Fibroblast of the aortic adventitia (primary cell): ENCODE data around the gene DHX8. TPM values are rescaled to one million over a fixed set of nuclear protein-coding genes. Genes with fewer than 3 reads are reported as not detected.
"Not testable (repeated sequence)": the region's sequence is repeated elsewhere in the genome, so short reads cannot be mapped to it uniquely, and the experiment has no call there.

Experiments used
- DNase-seq: peaks from one replicate; pipeline ENCODE4 v3.0.0-alpha.2; 2010; ENCODE audit warnings: low read depth
- H3K4me3 ChIP-seq: 2 replicates; pipeline ENCODE4 v1.5.1; 2011; ENCODE audit warnings: low read depth, mild to moderate bottlenecking, control low read depth, low read length, moderate library complexity
- total RNA-seq: library from RNA; depleted of rRNA; stranded (reverse); fragments of >200 nt; gene quantifications from 2 replicates; pipeline ENCODE4 v1.2.3, GENCODE V29; 2012; ENCODE audit warnings: low replicate concordance
- TF ChIP-seq, protein P1 (sequence below): IDR thresholded peaks from 2 replicates; pipeline ENCODE4 v1.5.1; 2011; ENCODE audit warnings: mild to moderate bottlenecking, low read length, control low read depth, inconsistent platforms; ENCODE audit not compliant: insufficient read depth

The DHX8 gene
- total RNA-seq, 1 donor: 44.1 TPM

DNA sequence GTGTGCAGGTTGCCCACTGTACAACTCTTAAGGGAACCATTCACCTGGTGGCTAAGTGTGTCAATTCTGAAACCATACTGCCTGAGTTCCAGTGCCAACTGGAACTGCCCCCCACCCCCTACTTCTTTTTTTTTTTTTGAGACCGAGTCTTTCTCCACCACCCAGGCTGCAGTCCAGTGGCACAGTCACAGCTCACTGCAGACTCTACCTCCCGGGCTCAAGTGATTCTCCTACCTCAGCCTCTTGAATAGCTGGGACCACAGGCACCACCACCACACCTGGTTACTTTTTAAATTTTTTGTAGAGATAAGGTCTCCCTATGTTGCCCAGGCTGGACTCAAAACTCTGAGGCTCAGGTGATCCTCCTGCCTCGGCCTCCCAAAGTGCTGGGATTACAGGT is 40.4 kb upstream of the DHX8 start:
- TF ChIP-seq, protein P1, sequence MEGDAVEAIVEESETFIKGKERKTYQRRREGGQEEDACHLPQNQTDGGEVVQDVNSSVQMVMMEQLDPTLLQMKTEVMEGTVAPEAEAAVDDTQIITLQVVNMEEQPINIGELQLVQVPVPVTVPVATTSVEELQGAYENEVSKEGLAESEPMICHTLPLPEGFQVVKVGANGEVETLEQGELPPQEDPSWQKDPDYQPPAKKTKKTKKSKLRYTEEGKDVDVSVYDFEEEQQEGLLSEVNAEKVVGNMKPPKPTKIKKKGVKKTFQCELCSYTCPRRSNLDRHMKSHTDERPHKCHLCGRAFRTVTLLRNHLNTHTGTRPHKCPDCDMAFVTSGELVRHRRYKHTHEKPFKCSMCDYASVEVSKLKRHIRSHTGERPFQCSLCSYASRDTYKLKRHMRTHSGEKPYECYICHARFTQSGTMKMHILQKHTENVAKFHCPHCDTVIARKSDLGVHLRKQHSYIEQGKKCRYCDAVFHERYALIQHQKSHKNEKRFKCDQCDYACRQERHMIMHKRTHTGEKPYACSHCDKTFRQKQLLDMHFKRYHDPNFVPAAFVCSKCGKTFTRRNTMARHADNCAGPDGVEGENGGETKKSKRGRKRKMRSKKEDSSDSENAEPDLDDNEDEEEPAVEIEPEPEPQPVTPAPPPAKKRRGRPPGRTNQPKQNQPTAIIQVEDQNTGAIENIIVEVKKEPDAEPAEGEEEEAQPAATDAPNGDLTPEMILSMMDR: no peak
- no peak overlapping the region for H3K4me3 ChIP-seq
- DNase-seq: no peak

DNA sequence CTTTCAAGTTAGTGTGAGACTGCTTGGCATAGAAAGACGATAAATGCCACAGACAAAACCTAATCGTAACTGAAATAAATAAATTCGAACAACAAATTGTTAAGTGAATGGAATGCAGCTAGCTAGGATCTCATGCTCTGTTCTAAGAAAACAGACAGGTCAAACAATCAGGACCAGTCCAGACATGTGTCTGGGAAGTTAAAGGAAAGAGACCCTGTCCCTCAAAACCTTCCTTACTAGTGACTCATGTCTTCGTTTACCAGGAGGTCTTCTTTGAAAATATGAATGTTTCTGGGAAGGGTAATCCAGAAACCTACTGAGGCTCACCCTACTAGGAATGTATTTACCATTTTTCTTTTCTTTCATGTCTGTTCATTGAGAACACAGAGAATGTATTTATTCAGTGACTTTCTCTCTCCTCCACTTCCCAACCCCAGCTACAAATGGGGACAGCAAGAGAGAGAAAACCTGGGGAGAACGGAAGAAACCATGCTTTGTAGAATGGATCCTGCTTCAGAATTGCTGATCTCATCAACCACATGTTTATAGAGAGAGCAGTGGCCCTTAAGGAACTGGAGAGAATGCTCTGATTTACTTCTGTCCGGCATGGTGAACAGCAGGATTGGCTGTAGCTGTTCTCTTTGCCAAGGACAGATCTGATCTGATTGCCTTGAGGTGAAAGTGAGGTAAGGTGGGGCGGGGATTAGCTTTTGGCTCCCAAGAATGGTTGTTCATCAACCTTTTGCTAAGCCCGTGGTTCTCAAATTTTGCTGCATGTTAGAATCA is 39.4 kb upstream of the DHX8 start:
- no peak overlapping the region for H3K4me3 ChIP-seq
- TF ChIP-seq, protein P1: no peak
- DNase-seq: no peak

DNA sequence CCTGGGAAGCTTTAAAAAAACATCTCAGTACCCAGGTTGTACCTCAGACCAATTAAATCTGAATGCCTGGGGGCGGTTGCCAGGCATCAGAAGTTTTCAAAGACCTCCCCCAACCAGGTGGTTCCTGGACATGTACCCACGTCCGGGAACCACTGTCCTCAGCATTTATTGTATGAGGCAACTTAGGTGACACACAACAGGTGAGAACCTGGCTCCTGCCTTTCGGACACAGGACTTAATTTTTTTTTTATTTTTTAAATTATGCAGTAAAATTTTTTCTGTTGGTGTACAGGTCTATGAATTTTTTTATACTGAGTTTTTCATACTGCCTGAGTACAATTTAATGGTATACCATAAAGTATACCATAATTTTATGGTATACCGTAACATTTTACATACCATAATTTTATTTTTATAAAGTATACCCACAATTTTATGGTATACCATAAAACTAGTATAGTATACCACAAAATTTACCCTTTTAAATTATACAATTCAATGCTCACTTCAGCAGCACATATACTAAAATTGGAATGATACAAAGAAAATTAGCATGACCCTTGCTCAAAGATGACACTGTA is 38.7 kb upstream of the DHX8 start:
- TF ChIP-seq, protein P1: no peak

DNA sequence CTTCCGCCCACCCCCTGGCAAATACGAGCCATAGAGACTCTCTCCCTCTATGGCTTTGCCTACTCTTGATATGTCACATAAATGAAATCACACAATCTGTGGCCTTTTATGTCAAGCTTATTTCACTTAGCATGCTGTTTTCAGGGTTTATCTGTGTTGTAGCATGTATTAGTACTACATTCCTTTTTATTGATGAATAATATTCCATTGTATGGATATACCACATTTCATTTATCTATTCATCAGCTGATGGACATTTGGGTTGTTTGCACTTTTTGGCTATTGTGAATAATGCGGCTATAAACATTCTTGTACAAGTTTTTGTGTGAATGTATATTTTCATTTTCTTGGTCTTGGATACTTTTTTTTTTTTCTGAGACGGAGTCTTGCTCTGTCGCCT is 37.0 kb upstream of the DHX8 start:
- DNase-seq: no peak
- TF ChIP-seq, protein P1: no peak
- H3K4me3 ChIP-seq: no peak overlapping the region

More for the DNA sequence above, 38.7 kb upstream of the DHX8 start:
- no peak for DNase-seq
- H3K4me3 ChIP-seq: no peak overlapping the region

DNA sequence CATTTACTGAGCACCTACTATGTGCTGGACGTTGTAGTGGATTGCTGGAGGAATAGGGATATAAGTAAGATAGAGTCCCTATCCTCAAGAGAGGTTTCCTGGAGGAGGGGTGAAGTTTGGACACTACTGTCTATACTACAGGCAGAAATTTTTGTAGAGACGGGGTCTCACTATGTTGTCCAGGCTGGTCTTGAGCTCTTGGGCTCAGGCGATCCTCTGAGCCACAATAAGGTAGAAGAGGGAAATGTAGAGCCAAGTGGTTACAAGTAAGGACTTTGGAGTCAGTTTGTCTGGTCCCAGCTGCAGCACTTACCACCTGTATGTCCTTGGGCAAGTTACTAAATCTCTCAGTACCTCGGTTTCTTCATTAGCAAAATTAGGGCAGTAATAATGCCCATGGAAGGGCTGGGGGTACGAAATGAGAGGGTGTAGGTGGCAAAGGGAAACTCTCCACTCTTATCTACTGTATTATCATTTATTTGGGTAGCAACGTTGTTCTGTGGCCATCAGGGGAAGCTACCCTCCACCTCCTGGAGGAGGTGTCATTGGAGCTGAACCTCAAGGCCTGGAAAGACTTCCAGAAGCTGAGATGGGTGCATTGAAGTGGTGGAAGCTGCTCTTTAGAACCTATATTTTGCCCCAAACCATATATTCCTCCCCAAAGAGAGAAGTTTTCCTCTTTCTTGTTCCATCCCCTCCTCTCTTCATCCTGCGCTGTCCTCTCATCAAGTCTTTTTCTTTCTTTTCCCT is 34.9 kb upstream of the DHX8 start:
- TF ChIP-seq, protein P1: no peak
- no peak for DNase-seq
- no peak overlapping the region for H3K4me3 ChIP-seq

DNA sequence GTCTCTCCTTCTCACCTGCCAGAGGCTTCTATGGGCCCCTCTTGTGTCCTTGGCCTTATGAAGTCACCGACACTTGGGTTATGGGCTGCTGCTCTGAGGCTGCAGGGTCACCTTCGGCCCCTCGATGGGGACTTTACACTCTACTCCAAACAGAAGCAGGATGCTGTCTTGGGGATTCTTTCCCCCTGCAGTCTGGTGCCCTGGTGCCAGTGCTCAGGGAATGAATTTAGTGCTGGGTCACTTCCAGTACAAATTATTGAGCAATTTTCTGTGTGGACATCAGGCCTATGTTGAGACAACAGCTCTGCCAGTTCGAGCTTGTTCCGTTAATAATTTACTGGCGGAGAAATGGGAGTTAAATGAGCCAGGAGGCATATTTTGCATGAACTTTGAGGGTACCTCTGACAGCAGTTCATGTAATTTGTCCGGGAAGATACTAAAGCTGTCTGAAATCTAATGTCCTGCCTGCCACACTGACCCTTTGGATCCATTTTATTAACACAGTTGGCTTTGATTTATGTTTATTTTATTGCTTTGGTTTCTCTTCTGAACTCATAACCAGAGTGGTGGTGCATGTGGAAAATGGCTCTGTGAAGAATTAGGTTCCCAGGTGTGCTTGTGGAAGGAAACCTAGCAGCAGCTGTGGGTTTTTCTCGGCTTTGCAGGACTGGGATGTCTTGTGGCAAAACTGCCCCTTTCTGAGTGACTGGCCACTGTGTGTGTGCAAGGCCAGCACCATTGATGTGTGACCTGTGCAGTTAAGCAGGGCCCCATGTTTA is 34.1 kb upstream of the DHX8 start:
- TF ChIP-seq, protein P1: no peak
- H3K4me3 ChIP-seq: no peak overlapping the region
- no peak for DNase-seq

DNA sequence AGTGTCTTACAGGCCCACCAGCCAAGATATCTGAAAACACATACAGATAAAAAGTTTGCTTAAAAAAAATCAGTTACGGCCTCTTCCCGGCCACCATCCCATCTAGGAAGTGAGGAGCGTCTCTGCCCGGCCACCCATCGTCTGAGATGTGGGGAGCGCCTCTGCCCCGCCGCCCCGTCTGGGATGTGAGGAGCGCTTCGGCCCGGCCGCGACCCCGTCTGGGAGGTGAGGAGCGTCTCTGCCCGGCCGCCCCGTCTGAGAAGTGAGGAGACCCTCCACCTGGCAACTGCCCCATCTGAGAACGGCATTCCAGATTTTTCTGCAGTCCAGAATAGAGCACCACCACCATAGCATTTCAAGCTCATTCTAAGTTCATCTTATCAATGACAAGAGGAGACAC is 33.0 kb upstream of the DHX8 start:
- not testable (repeated sequence) for DNase-seq, H3K4me3 ChIP-seq

DNA sequence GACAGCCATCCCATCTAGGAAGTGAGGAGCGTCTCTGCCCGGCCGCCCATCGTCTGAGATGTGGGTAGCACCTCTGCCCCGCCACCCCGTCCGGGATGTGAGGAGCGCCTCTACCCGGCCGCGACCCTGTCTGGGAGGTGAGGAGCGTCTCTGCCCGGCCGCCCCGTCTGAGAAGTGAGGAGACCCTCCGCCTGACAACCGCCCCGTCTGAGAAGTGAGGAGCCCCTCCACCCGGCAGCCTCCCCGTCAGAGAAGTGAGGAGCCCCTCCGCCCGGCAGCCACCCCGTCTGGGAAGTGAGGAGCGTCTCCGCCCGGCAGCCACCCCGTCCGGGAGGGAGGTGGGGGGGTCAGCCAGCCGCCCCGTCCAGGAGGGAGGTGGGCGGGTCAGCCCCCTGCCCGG is 32.0 kb upstream of the DHX8 start:
- not testable (repeated sequence) for H3K4me3 ChIP-seq, DNase-seq
